ENCODE measurements around the gene METTL3. TPM values are rescaled to one million over a fixed set of nuclear protein-coding genes. Genes with fewer than 3 reads are reported as not detected.

METTL3 gene
- total and polyA plus RNA-seq, 2 of the 13 experiments (the other 11 are each of a cell fraction or from before 2014, with no cell fraction given) = 123 to 130 TPM

- intact Hi-C loops (cut with micrococcal nuclease; ENCODE audit: unreplicated experiment) = loop anchor here (1.0 kb wide), 2 partner anchors 15 to 31 kb away; partner anchors contain the start of gene METTL3
- Histone ChIP-seq H3K27me3 (ENCODE audit: control insufficient read depth in 1 of 2, insufficient read depth in 2 of 2, low read length in 2 of 2) (no peaks in the 10 kb centered on the region), H3K79me2 (ENCODE audit: insufficient read depth, low read length) (no peaks in the 10 kb centered on the region), H3K9me3 (ENCODE audit: low read length) (no peaks in the 10 kb centered on the region), H3K36me3 (replicated peaks in 1 of 2; ENCODE audit: control insufficient read depth in 1 of 2, insufficient read depth in 2 of 2, low read length in 2 of 2) (no peaks in the 10 kb centered on the region), H3K4me2 (ENCODE audit: low read depth, low read length) (peak overlapping the region; percentile 82), H4K20me1 (ENCODE audit: insufficient read depth, low read length) (no peaks in the 10 kb centered on the region), H3K27ac (ENCODE audit: extremely low read length, insufficient read depth, low read length) (peak overlapping the region; percentile 69), H3K4me3 (replicated peaks in 1 of 3; ENCODE audit: insufficient read depth in 1 of 3, low read depth in 2 of 3, low read length in 3 of 3) (peak overlapping the region; percentile 77 to 83 (median 78)), H3K9ac (ENCODE audit: insufficient read depth, low read depth, low read length) (peak overlapping the region; percentile 80), H2AFZ (ENCODE audit: low read length) (peak overlapping the region; percentile 89), H3K4me1 (ENCODE audit: insufficient read depth, low read length) (peaks cover 38% of the 10 kb centered on the region)
- WGBS (ENCODE audit: low lambda C conversion rate) = under 1% methylated on average over 13 of the region's 13 CpGs
- FAIRE-seq = no peak
- TSS peak; percentile 72 for BruUV-seq (replicated peaks)
- ChIA-PET POLR2A (interaction anchor here (0.8 to 10.8 kb wide), 16 partner anchors 10 to 142 kb away, joined by 3 to 173 read pairs (median 5); partner anchors contain the start of genes CHD8, METTL3 and SUPT16H), CTCF (ENCODE audit: low intra/inter-chr PET ratio, low total read pairs) (no interaction called here)
- peak; percentile 19 for ATAC-seq
- no peak for DNase-seq (ENCODE audit: low spot score)
- in situ Hi-C loops (cut with HindIII; ENCODE audit: extremely low pct_ligation_motif_present, low pct_unique_long_range_greater_than_20kb) = no loop called here
- TF ChIP-seq ZNF816 (CRISPR knock-in tag; IDR thresholded peaks at IDR 0.05; ENCODE audit: borderline replicate concordance) (peak; percentile 23; the same call in 1 of the 2 replicates), CC2D1A (CRISPR knock-in tag; IDR thresholded peaks at IDR 0.05) (no peak), RARG (CRISPR knock-in tag; IDR thresholded peaks at IDR 0.05; ENCODE audit: low read depth) (no peak), ZSCAN30 (CRISPR knock-in tag; IDR thresholded peaks at IDR 0.05) (no peak), ZNF562 (CRISPR knock-in tag; IDR thresholded peaks at IDR 0.05; ENCODE audit: borderline replicate concordance) (no peak), HCFC1 (IDR thresholded peaks at IDR 0.05; ENCODE audit: low read depth, low read length) (no peak), PAXIP1 (CRISPR knock-in tag; conservative IDR thresholded peaks at IDR 0.05) (0 out of 2 replicates have a peak, but pooled peaks have one; percentile 26), PBX3 (CRISPR knock-in tag; IDR thresholded peaks at IDR 0.05; ENCODE audit: borderline replicate concordance) (no peak), DRAP1 (CRISPR knock-in tag; IDR thresholded peaks at IDR 0.05) (no peak), MYC (CRISPR knock-in tag; IDR thresholded peaks at IDR 0.05; ENCODE audit: borderline replicate concordance) (0 out of 2 replicates have a peak, but pooled peaks have one; percentile 27), ZNF274 (CRISPR knock-in tag; IDR thresholded peaks at IDR 0.05) (no peak), ZBTB38 (CRISPR knock-in tag; IDR thresholded peaks at IDR 0.05) (no peak), TGIF2 (CRISPR knock-in tag; IDR thresholded peaks at IDR 0.05) (no peak), KLF11 (CRISPR knock-in tag; IDR thresholded peaks at IDR 0.05) (no peak), MAFF (IDR thresholded peaks at IDR 0.05; ENCODE audit: low read depth, low read length) (no peak), PCBP1 (IDR thresholded peaks at IDR 0.05; ENCODE audit: borderline replicate concordance, low read depth, low read length) (no peak), TAF1 (CRISPR knock-in tag; IDR thresholded peaks at IDR 0.05) (no peak), TERF1 (CRISPR knock-in tag; IDR thresholded peaks at IDR 0.05) (no peak), ZBTB7A (CRISPR knock-in tag; IDR thresholded peaks at IDR 0.05) (0 out of 2 replicates have a peak, but pooled peaks have one; percentile 24)
These were observed 15.7 kb upstream of the METTL3 start for GRCh38 chr14:21526672-21527317.
